GM12878 (cell line): ENCODE data around the gene PRKCD. TPM values are rescaled to one million over a fixed set of nuclear protein-coding genes. Genes with fewer than 3 reads are reported as not detected.
A peak's percentile ranks its signal among the peaks of the same experiment; 100 is the strongest.

Experiments used
- ATAC-seq: fragments of 200-7000 bp; cut with Tn5 transposase; 3 replicates; pipeline ENCODE4 v1.9.1; 2020; ENCODE audit warnings: mild to moderate bottlenecking, moderate library complexity
- BruUV-seq: library from RNA; stranded (reverse); fragments of 400-500 nt; replicated peaks from 2 replicates; lab custom pipeline; 2021; lab: Mats Ljungman, UMichigan
- CTCF ChIA-PET: fragments of 300-600 bp; sonication (Branson Sonifier 250); formaldehyde crosslinking; extraction: SDS; loops from one replicate; lab custom pipeline; 2021; ENCODE audit warnings: inconsistent platforms; lab: Yijun Ruan, JAX
- POLR2A ChIA-PET: fragments of 350-600 bp; formaldehyde crosslinking; extraction: SDS; loops from one replicate; lab custom pipeline; 2021; ENCODE audit warnings: inconsistent platforms; lab: Charles Lee
- RAD21 ChIA-PET: fragments of 300-600 bp; sonication (Branson Sonifier 250); formaldehyde crosslinking; loops from one replicate; lab custom pipeline; 2023; ENCODE audit warnings: antibody characterized with exemption; ENCODE audit not compliant: unreplicated experiment; lab: Charles Lee
- SMC1A ChIA-PET: fragments of 300-600 bp; sonication (Branson Sonifier 250); formaldehyde crosslinking; loops from one replicate; lab custom pipeline; 2023; ENCODE audit not compliant: unreplicated experiment, uncharacterized antibody; lab: Charles Lee
- DNase-seq: peaks from one replicate; pipeline ENCODE4 v3.0.0-alpha.2; 2011; ENCODE audit warnings: low read depth, low spot score
- FAIRE-seq: peaks from 3 replicates; lab custom pipeline; 2011; peaks lifted over from hg19 to GRCh38; lab: Jason Lieb, UNC
- H2AFZ ChIP-seq: 2 replicates; pipeline ENCODE4 v1.6.0; 2011; ENCODE audit warnings: low read depth, low read length, control low read depth; ENCODE audit not compliant: control insufficient read depth
- H3K27ac ChIP-seq: 2 replicates; pipeline ENCODE4 v1.5.1; 2011; ENCODE audit warnings: control low read depth; ENCODE audit not compliant: control insufficient read depth, insufficient read depth
- H3K27me3 ChIP-seq, 2 experiments: replicated peaks in 1 of 2; 2 replicates each; pipeline versions ENCODE4 v1.6.0 to v1.6.1; 2011; ENCODE audit warnings: low read length in 1 of 2; ENCODE audit not compliant: control insufficient read depth in 2 of 2, insufficient read depth in 2 of 2
- H3K36me3 ChIP-seq, 2 experiments: 2 replicates each; pipeline ENCODE4 v1.5.1; 2011; ENCODE audit warnings: low read length in 1 of 2; ENCODE audit not compliant: control insufficient read depth in 2 of 2, insufficient read depth in 2 of 2
- H3K4me1 ChIP-seq: 2 replicates; pipeline ENCODE4 v1.6.1; 2011; ENCODE audit warnings: mild to moderate bottlenecking, low read length, moderate library complexity, mixed read lengths; ENCODE audit not compliant: control insufficient read depth, insufficient read depth
- H3K4me2 ChIP-seq: 2 replicates; pipeline ENCODE4 v1.6.0; 2011; ENCODE audit warnings: control low read depth; ENCODE audit not compliant: control insufficient read depth, insufficient read depth
- H3K4me3 ChIP-seq: fragments of 200-600 bp; sonication (generic); 2 replicates; pipeline ENCODE4 v1.5.1; 2016
- H3K79me2 ChIP-seq: 2 replicates; pipeline ENCODE4 v1.6.0; 2011; ENCODE audit warnings: low read length; ENCODE audit not compliant: control insufficient read depth, insufficient read depth
- H3K9ac ChIP-seq: 2 replicates; pipeline ENCODE4 v1.8.0; 2011; ENCODE audit warnings: low read length, control low read depth, mixed read lengths; ENCODE audit not compliant: control insufficient read depth, insufficient read depth
- H3K9me3 ChIP-seq: replicated peaks from 3 replicates; pipeline ENCODE4 v1.5.1; 2011; ENCODE audit warnings: mild to moderate bottlenecking, low read length; ENCODE audit not compliant: control insufficient read depth, insufficient read depth
- H4K20me1 ChIP-seq: 2 replicates; pipeline ENCODE4 v1.6.0; 2011; ENCODE audit not compliant: control insufficient read depth, insufficient read depth
- HCFC1 ChIP-seq: fragments of 150-350 bp; IDR thresholded peaks from 2 replicates; pipeline ENCODE4 v1.6.1; 2014; ENCODE audit warnings: low read length
- KLF5 ChIP-seq: fragments of 450-650 bp; IDR thresholded peaks from 2 replicates; pipeline ENCODE4 v1.6.1; 2014; ENCODE audit warnings: mild to moderate bottlenecking; ENCODE audit not compliant: partially characterized antibody
- PAX5 ChIP-seq: IDR thresholded peaks from 2 replicates; pipeline ENCODE4 v1.6.1; 2011; ENCODE audit warnings: low read depth, low read length, borderline replicate concordance
- POLR2A ChIP-seq: IDR thresholded peaks from 2 replicates; pipeline ENCODE4 v1.6.1; 2011; ENCODE audit warnings: low read depth, mild to moderate bottlenecking, low read length
- RAD21 ChIP-seq: IDR thresholded peaks from 2 replicates; pipeline ENCODE4 v1.6.1; 2011; ENCODE audit warnings: mild to moderate bottlenecking, low read depth, low read length, moderate library complexity; ENCODE audit not compliant: insufficient read depth
- ZBTB33 ChIP-seq: fragments of 450-650 bp; IDR thresholded peaks from 2 replicates; pipeline ENCODE4 v1.6.1; 2017; ENCODE audit warnings: mild to moderate bottlenecking
- ZBTB4 ChIP-seq: fragments of 450-650 bp; formaldehyde crosslinking; IDR thresholded peaks from 2 replicates; pipeline ENCODE4 v1.4.0; 2022; ENCODE audit warnings: mild to moderate bottlenecking, moderate library complexity
- WGBS: methylation state at CpG from one replicate; pipeline ENCODE4 v1.1.6; 2016; ENCODE audit warnings: low lambda C conversion rate; ENCODE audit not compliant: insufficient replicate concordance, insufficient coverage; ENCODE audit errors: missing lambda C conversion rate; 5-methylcytosine and 5-hydroxymethylcytosine counted together
- in situ Hi-C: fragments of 300-500 bp; cut with MboI; formaldehyde crosslinking; loops from 9 replicates; pipeline ENCODE4 v1.14.3; 2018; ENCODE audit warnings: mixed read lengths
- intact Hi-C: fragments of 100-400 bp; cut with micrococcal nuclease; formaldehyde crosslinking; loops from one replicate; pipeline ENCODE4 v1.14.2; 2022; ENCODE audit not compliant: unreplicated experiment
- polyA plus RNA-seq, 11 experiments: library from polyadenylated mRNA; depleted of rRNA in 4 of 11; unstranded in 6 of 11; stranded (reverse) in 5 of 11; fragments of >200 nt; fragmentation: Nextera tagmentation in 4 of 11; fragmentation: Illumina TruSeq in 1 of 11; extraction: Ambion mirVana in 4 of 11; extraction: Trizol in 1 of 11; gene quantifications; 1 replicate in 1 of 11; 2 replicates in 10 of 11; pipeline versions ENCODE4 v1.2.1 to v1.2.3, GENCODE V29; 2011 to 2016; ENCODE audit warnings: inconsistent platforms in 2 of 11, missing spikeins in 2 of 11, low read depth in 1 of 11
- total RNA-seq, 4 experiments: library from RNA; depleted of rRNA in 3 of 4; stranded (reverse); fragments of >200 nt in 3 of 4; fragmentation: Illumina TruSeq in 1 of 4; extraction: Trizol in 1 of 4; gene quantifications; 2 replicates each; pipeline versions ENCODE4 v1.2.1 to v1.2.3, GENCODE V29; 2013 to 2021
- TF ChIP-seq, protein P1 (sequence below): fragments of 450-650 bp; IDR thresholded peaks from 2 replicates; pipeline ENCODE4 v1.6.1; 2017; ENCODE audit warnings: mild to moderate bottlenecking, moderate library complexity

The PRKCD gene
- total and polyA plus RNA-seq, 10 of the 15 experiments (the other 5 are each of a cell fraction or from before 2014, with no cell fraction given), result 10.0 to 114 (median 42.4) TPM

DNA sequence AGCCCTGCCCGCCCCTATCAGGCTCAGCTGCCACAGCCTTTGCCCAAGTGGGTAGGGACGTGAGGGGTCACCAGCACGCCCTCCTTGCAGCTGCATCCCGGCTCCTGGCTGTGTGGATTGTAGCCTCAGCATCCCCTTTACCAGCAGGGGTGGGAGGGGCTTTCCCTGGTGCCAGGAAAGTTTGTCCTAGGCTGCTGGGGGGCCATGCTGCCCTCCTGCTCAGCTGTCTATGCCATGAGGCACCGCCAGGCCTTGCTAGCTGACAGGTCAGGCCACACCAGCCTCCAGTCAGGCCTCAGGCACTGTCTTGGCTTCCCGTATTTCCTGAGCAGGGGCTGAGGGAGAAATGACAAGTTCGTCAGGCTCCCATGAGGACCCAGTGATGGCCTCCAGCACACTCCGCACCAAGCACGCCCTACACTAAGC, 62.5 kb downstream of the PRKCD start:
- ChIA-PET POLR2A (no interaction called here), RAD21 (no interaction called here), SMC1A (no interaction called here), CTCF (no interaction called here)
- ATAC-seq (no peak), FAIRE-seq (no peak), DNase-seq (no peak)
- H2AFZ ChIP-seq, result no peak overlapping the region
- peaks cover 37 to 38% of the 10 kb centered on the region in 2 experiments; a peak in 3 of 4 replicates for H3K36me3 ChIP-seq
- in situ Hi-C loops, result no loop called here
- H3K9me3 ChIP-seq, result no peaks in the 10 kb centered on the region
- BruUV-seq, result no TSS peak
- no peak overlapping the region for H3K4me3 ChIP-seq
- intact Hi-C loops, result no loop called here
- H3K79me2 ChIP-seq, result no peaks in the 10 kb centered on the region
- no peak overlapping the region for H3K4me2 ChIP-seq
- 79% methylated on average over 9 of the region's 9 CpGs for WGBS
- H3K27ac ChIP-seq, result no peak overlapping the region
- H4K20me1 ChIP-seq, result no peaks in the 10 kb centered on the region; the same call in 1 of the 2 replicates
- no peak overlapping the region for H3K9ac ChIP-seq
- no peaks in the 10 kb centered on the region for H3K27me3 ChIP-seq
- peak; percentile 55; the same call in 1 of the 2 replicates for TF ChIP-seq POLR2A
- TF ChIP-seq KLF5, result no peak
- no peaks in the 10 kb centered on the region for H3K4me1 ChIP-seq

DNA sequence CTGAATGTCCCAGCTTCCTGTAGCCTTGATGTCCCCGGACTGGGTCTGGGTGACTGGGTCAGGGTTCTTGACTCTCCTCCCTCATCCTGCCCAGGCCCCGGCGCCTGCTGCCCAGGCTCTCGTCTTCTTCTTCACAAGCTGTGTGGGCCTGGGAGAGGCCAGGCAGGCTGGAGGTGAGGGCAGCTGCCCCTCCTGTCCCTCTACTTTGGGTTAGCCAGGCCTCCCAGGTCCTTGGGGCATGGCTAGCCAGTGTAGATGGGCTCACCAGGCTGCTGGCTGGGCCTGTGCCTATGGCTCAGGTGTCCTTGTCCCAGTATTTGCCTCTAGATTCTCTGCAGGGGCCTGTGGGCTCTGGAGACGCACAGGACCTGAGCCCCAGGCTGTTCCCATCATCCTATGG, 63.0 kb downstream of the PRKCD start:
- SMC1A ChIA-PET, result no interaction called here
- no peak overlapping the region for H3K4me3 ChIP-seq
- TF ChIP-seq, protein P1, sequence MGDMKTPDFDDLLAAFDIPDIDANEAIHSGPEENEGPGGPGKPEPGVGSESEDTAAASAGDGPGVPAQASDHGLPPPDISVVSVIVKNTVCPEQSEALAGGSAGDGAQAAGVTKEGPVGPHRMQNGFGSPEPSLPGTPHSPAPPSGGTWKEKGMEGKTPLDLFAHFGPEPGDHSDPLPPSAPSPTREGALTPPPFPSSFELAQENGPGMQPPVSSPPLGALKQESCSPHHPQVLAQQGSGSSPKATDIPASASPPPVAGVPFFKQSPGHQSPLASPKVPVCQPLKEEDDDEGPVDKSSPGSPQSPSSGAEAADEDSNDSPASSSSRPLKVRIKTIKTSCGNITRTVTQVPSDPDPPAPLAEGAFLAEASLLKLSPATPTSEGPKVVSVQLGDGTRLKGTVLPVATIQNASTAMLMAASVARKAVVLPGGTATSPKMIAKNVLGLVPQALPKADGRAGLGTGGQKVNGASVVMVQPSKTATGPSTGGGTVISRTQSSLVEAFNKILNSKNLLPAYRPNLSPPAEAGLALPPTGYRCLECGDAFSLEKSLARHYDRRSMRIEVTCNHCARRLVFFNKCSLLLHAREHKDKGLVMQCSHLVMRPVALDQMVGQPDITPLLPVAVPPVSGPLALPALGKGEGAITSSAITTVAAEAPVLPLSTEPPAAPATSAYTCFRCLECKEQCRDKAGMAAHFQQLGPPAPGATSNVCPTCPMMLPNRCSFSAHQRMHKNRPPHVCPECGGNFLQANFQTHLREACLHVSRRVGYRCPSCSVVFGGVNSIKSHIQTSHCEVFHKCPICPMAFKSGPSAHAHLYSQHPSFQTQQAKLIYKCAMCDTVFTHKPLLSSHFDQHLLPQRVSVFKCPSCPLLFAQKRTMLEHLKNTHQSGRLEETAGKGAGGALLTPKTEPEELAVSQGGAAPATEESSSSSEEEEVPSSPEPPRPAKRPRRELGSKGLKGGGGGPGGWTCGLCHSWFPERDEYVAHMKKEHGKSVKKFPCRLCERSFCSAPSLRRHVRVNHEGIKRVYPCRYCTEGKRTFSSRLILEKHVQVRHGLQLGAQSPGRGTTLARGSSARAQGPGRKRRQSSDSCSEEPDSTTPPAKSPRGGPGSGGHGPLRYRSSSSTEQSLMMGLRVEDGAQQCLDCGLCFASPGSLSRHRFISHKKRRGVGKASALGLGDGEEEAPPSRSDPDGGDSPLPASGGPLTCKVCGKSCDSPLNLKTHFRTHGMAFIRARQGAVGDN, result no peak
- TF ChIP-seq HCFC1 (no peak), ZBTB33 (no peak), PAX5 (no peak), RAD21 (no peak), ZBTB4 (no peak)

More for the DNA sequence above, 63.0 kb downstream of the PRKCD start:
- WGBS, result 88% methylated on average over 5 of the region's 5 CpGs
- H3K9ac ChIP-seq, result no peak overlapping the region
- BruUV-seq, result no TSS peak
- no peaks in the 10 kb centered on the region for H3K79me2 ChIP-seq
- H2AFZ ChIP-seq, result no peak overlapping the region
- DNase-seq, result no peak
- H3K36me3 ChIP-seq, result peaks cover 37 to 42% of the 10 kb centered on the region in 2 experiments; a peak in 3 of 4 replicates
- no peak overlapping the region for H3K4me2 ChIP-seq
- POLR2A ChIA-PET, result no interaction called here
- intact Hi-C loops, result no loop called here
- RAD21 ChIA-PET, result no interaction called here
- no peaks in the 10 kb centered on the region for H3K27me3 ChIP-seq
- no peak for FAIRE-seq
- in situ Hi-C loops, result no loop called here
- ATAC-seq, result no peak
- CTCF ChIA-PET, result no interaction called here
- H3K27ac ChIP-seq, result no peak overlapping the region
- H3K9me3 ChIP-seq, result no peaks in the 10 kb centered on the region
- H4K20me1 ChIP-seq, result no peaks in the 10 kb centered on the region; the same call in 1 of the 2 replicates
- H3K4me1 ChIP-seq, result no peaks in the 10 kb centered on the region
